Suprapubic skin (tissue), 3 donors: ENCODE results near the gene GPRIN1.

Experiments used
- CTCF ChIP-seq, 2 donors: fragments of 200-600 bp in 1 of 2; fragments of 450-650 bp in 1 of 2; sonication (generic) in 1 of 2; IDR thresholded peaks; one replicate each; pipeline ENCODE4 v1.5.1; 2016 to 2019; ENCODE audit warnings: antibody characterized with exemption in 2 of 2, mild to moderate bottlenecking in 1 of 2, moderate library complexity in 1 of 2
- POLR2A ChIP-seq, 2 donors: fragments of 450-650 bp; IDR thresholded peaks; one replicate each; pipeline ENCODE4 v1.6.1; 2017; ENCODE audit warnings: antibody characterized with exemption in 2 of 2, mild to moderate bottlenecking in 2 of 2, moderate library complexity in 2 of 2

- TF ChIP-seq CTCF (IDR thresholded peaks at IDR 0.05) = no peak
- no peak for TF ChIP-seq POLR2A (IDR thresholded peaks at IDR 0.05)
Measured at GRCh38 chr5:176596069-176596644, 13.8 kb downstream of the GPRIN1 start.
